ENCODE measurements around the gene DPP7. TPM values are rescaled to one million over a fixed set of nuclear protein-coding genes. Genes with fewer than 3 reads are reported as not detected.

Gene DPP7
- 125 TPM for polyA plus RNA-seq (2013)

DNA sequence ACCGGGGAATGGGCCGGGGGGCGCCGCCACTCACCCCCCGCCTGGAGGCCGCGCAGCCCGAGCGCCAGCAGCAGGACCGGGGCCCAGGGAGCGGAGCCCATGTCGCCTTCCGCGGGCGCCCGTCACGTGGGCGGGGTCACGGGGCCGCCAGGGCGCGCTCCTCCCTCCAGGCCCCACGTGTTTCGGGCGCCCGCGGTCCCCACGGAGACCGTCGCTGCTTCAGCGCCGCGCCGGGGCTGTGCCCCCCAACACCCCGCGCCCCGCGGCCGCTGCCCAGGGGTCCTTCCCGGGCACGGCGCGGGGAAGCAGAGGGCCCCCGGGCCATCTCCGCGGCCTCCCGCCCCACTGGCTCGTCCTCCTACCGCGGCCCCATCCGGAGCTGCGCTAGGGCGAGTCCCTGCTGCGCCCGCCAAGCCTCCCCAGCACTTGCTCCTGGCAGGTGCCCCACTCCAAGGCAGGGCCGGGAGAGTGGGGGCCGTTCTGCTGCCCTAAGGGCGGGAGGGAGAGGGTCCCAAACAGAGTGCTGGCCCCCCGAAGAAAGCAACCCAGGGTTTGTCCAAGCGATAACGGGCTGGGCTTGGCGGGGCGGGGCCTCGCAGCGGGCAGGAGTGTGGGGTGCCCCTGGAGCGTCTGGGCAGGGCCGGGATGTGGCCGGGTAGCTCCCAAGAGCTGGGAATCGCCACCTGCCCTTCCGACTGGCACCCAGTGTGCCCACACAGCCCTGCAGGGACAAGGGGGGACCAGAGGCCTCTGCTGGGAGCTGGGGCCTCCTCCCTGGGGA is at the start of gene DPP7:
DPP7 (minus strand) TSS at position 121 of the 781 bp plus-strand sequence; CDS start at position 101, 20 bp downstream.
- 2% methylated on average over 56 of the region's 70 CpGs for WGBS (ENCODE audit: insufficient coverage)
- H3K9me3 ChIP-seq (ENCODE audit: control extremely low read depth in 1 of 5, control insufficient read depth in 4 of 5, insufficient read depth in 2 of 5, low read depth in 1 of 5, low read length in 4 of 5), result no peaks in the 10 kb centered on the region
- H3K4me3 ChIP-seq (ENCODE audit: control insufficient read depth in 1 of 7, extremely low read depth in 1 of 7, insufficient read depth in 4 of 7, low read depth in 2 of 7, low read length in 6 of 7), result peak within 1 kb of the TSS; percentile 17 to 67 (median 55)
- CTCF ChIA-PET, result interaction anchor here (0.8 to 1.4 kb wide), 6 partner anchors 9 to 120 kb away, joined by 3 to 5 read pairs (median 3); partner anchors contain the start of genes NPDC1 and RNF224
- peaks cover 0 to 13% (median 11%) of the 10 kb centered on the region in 4 experiments for H3K4me1 ChIP-seq (ENCODE audit: control extremely low read depth in 1 of 4, control insufficient read depth in 4 of 4, insufficient read depth in 4 of 4, low read length in 3 of 4)
- DNase-seq, result peak; percentile 52 to 76 (median 66)
- peak within 1 kb of the TSS in 1 of 2 experiments; percentile 43 for H3K27ac ChIP-seq (ENCODE audit: insufficient read depth in 1 of 2, low read depth in 1 of 2, low read length in 2 of 2, poor library complexity in 1 of 2, severe bottlenecking in 2 of 2)
- no peaks in the 10 kb centered on the region for H3K27me3 ChIP-seq (replicated peaks in 2 of 5; ENCODE audit: control insufficient read depth in 4 of 5, insufficient read depth in 5 of 5, low read length in 4 of 5)
- peaks cover 0 to 34% (median 21%) of the 10 kb centered on the region in 4 experiments for H3K36me3 ChIP-seq (ENCODE audit: control insufficient read depth in 4 of 4, insufficient read depth in 4 of 4, low read length in 3 of 4)
- POLR2A ChIA-PET, result no interaction called here

DNA sequence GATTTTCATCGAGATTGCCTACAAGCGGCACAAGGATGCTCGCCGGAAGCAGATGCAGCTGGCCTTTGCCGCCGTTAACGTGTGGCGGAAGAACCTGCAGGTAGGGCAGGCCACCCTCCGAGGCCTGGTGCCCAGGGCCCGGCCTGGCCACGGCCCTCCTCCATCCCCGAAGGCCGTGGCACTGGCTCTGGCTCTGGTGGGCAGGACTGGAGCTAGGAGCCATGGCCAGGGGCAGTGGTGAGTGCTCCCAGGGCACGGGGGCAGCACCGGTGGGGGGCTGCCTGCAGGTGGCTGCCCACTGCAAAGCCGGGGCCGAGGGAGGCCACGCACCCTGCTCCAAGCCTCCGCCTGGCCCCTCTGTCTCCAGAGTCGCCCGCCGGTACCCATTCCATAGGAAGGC is 49.3 kb upstream of the DPP7 start:
- 92% methylated on average over 18 of the region's 22 CpGs for WGBS (ENCODE audit: insufficient coverage)
- Histone ChIP-seq H3K9me3 (ENCODE audit: control extremely low read depth in 1 of 5, control insufficient read depth in 4 of 5, insufficient read depth in 2 of 5, low read depth in 1 of 5, low read length in 4 of 5) (no peaks in the 10 kb centered on the region), H3K4me3 (ENCODE audit: control insufficient read depth in 1 of 7, extremely low read depth in 1 of 7, insufficient read depth in 4 of 7, low read depth in 2 of 7, low read length in 6 of 7) (no peak overlapping the region), H3K36me3 (ENCODE audit: control insufficient read depth in 4 of 4, insufficient read depth in 4 of 4, low read length in 3 of 4) (no peaks in the 10 kb centered on the region), H3K27me3 (replicated peaks in 2 of 5; ENCODE audit: control insufficient read depth in 4 of 5, insufficient read depth in 5 of 5, low read length in 4 of 5) (peaks cover 0 to 96% (median 17%) of the 10 kb centered on the region in 5 experiments), H3K27ac (ENCODE audit: insufficient read depth in 1 of 2, low read depth in 1 of 2, low read length in 2 of 2, poor library complexity in 1 of 2, severe bottlenecking in 2 of 2) (no peak overlapping the region), H3K4me1 (ENCODE audit: control extremely low read depth in 1 of 4, control insufficient read depth in 4 of 4, insufficient read depth in 4 of 4, low read length in 3 of 4) (peaks cover 0 to 49% (median 32%) of the 10 kb centered on the region in 4 experiments)
- ChIA-PET POLR2A (no interaction called here), CTCF (no interaction called here)
- DNase-seq, result no peak

GRCh38 chr9:137163365-137163715 is 48.8 kb upstream of the DPP7 start:
- CTCF ChIA-PET, result interaction anchor here (1.0 to 1.4 kb wide), 4 partner anchors 8 to 64 kb away, joined by 3 to 8 read pairs (median 4); partner anchors contain the start of genes RNF224 and TMEM210
- Histone ChIP-seq H3K27ac (ENCODE audit: insufficient read depth in 1 of 2, low read depth in 1 of 2, low read length in 2 of 2, poor library complexity in 1 of 2, severe bottlenecking in 2 of 2) (no peak overlapping the region), H3K4me3 (ENCODE audit: control insufficient read depth in 1 of 7, extremely low read depth in 1 of 7, insufficient read depth in 4 of 7, low read depth in 2 of 7, low read length in 6 of 7) (peak overlapping the region in 3 of 7 experiments; percentile 36 to 59 (median 49)), H3K27me3 (replicated peaks in 2 of 5; ENCODE audit: control insufficient read depth in 4 of 5, insufficient read depth in 5 of 5, low read length in 4 of 5) (peaks cover 0 to 97% (median 19%) of the 10 kb centered on the region in 5 experiments), H3K9me3 (ENCODE audit: control extremely low read depth in 1 of 5, control insufficient read depth in 4 of 5, insufficient read depth in 2 of 5, low read depth in 1 of 5, low read length in 4 of 5) (no peaks in the 10 kb centered on the region), H3K36me3 (ENCODE audit: control insufficient read depth in 4 of 4, insufficient read depth in 4 of 4, low read length in 3 of 4) (no peaks in the 10 kb centered on the region), H3K4me1 (ENCODE audit: control extremely low read depth in 1 of 4, control insufficient read depth in 4 of 4, insufficient read depth in 4 of 4, low read length in 3 of 4) (peaks cover 0 to 49% (median 31%) of the 10 kb centered on the region in 4 experiments)
- 41% methylated on average over 26 of the region's 26 CpGs for WGBS (ENCODE audit: insufficient coverage)
- no peak for DNase-seq
- POLR2A ChIA-PET, result interaction anchor here (1.5 kb wide), 1 partner anchor 66 kb away, joined by 3 read pairs; no protein-coding TSS in a partner anchor

- peaks cover 0 to 49% (median 27%) of the 10 kb centered on the region in 4 experiments for H3K4me1 ChIP-seq (ENCODE audit: control extremely low read depth in 1 of 4, control insufficient read depth in 4 of 4, insufficient read depth in 4 of 4, low read length in 3 of 4)
- 8% methylated on average over 70 of the region's 74 CpGs for WGBS (ENCODE audit: insufficient coverage)
- ChIA-PET POLR2A (interaction anchor here (0.6 to 1.5 kb wide), 2 partner anchors 67 to 98 kb away, joined by 3 read pairs; no protein-coding TSS in a partner anchor), CTCF (interaction anchor here (1.0 to 1.4 kb wide), 4 partner anchors 9 to 65 kb away, joined by 3 to 8 read pairs (median 4); partner anchors contain the start of genes RNF224 and TMEM210)
- no peaks in the 10 kb centered on the region for H3K36me3 ChIP-seq (ENCODE audit: control insufficient read depth in 4 of 4, insufficient read depth in 4 of 4, low read length in 3 of 4)
- peak overlapping the region in 3 of 7 experiments; percentile 36 to 59 (median 49) for H3K4me3 ChIP-seq (ENCODE audit: control insufficient read depth in 1 of 7, extremely low read depth in 1 of 7, insufficient read depth in 4 of 7, low read depth in 2 of 7, low read length in 6 of 7)
- H3K9me3 ChIP-seq (ENCODE audit: control extremely low read depth in 1 of 5, control insufficient read depth in 4 of 5, insufficient read depth in 2 of 5, low read depth in 1 of 5, low read length in 4 of 5), result no peaks in the 10 kb centered on the region
- peaks cover 0 to 98% (median 23%) of the 10 kb centered on the region in 5 experiments for H3K27me3 ChIP-seq (replicated peaks in 2 of 5; ENCODE audit: control insufficient read depth in 4 of 5, insufficient read depth in 5 of 5, low read length in 4 of 5)
- no peak overlapping the region for H3K27ac ChIP-seq (ENCODE audit: insufficient read depth in 1 of 2, low read depth in 1 of 2, low read length in 2 of 2, poor library complexity in 1 of 2, severe bottlenecking in 2 of 2)
- peak in 1 of 3 donors; percentile 45 for DNase-seq
Measured at GRCh38 chr9:137162505-137163364, 48.2 kb upstream of the DPP7 start.

DNA sequence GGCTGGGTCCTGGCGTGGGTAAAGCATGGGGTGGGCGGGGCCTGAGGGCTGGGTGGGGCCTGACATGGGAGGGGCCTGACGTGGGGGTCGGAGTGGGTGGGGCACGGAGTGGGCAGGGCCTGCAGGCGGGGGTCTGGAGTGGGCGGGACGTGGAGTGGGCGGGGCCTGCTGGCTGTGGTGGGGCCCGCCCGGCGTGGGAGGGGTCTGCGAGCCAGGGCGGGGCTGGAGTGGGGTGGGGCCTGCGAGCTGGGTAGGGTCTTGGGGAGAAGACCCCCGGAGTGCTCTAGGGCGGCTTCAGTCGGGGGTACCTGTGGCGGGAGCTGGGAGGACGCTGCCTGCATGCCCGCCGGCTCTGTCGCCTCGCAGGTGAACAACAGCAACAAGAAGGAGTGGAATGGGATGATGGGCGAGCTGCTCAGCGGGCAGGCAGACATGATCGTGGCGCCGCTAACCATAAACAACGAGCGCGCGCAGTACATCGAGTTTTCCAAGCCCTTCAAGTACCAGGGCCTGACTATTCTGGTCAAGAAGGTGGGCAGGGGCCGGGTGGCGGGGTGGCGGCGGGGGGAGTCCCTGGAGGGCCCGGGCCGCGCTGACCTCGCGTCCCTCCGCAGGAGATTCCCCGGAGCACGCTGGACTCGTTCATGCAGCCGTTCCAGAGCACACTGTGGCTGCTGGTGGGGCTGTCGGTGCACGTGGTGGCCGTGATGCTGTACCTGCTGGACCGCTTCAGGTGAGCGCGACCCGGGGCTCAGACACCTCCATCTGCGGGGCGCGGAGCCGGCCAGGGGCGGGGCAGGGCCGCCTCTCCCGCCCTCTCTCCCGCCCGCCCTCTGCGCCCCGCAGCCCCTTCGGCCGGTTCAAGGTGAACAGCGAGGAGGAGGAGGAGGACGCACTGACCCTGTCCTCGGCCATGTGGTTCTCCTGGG is 47.3 kb upstream of the DPP7 start:
- CTCF ChIA-PET, result interaction anchor here (1.0 to 1.4 kb wide), 3 partner anchors 10 to 66 kb away, joined by 3 to 8 read pairs (median 4); partner anchors contain the start of genes RNF224 and TMEM210
- Histone ChIP-seq H3K4me3 (ENCODE audit: control insufficient read depth in 1 of 7, extremely low read depth in 1 of 7, insufficient read depth in 4 of 7, low read depth in 2 of 7, low read length in 6 of 7) (peak overlapping the region in 1 of 7 experiments; percentile 4), H3K36me3 (ENCODE audit: control insufficient read depth in 4 of 4, insufficient read depth in 4 of 4, low read length in 3 of 4) (no peaks in the 10 kb centered on the region), H3K9me3 (ENCODE audit: control extremely low read depth in 1 of 5, control insufficient read depth in 4 of 5, insufficient read depth in 2 of 5, low read depth in 1 of 5, low read length in 4 of 5) (no peaks in the 10 kb centered on the region), H3K27ac (ENCODE audit: insufficient read depth in 1 of 2, low read depth in 1 of 2, low read length in 2 of 2, poor library complexity in 1 of 2, severe bottlenecking in 2 of 2) (no peak overlapping the region), H3K27me3 (replicated peaks in 2 of 5; ENCODE audit: control insufficient read depth in 4 of 5, insufficient read depth in 5 of 5, low read length in 4 of 5) (peaks cover 0 to 96% (median 28%) of the 10 kb centered on the region in 5 experiments), H3K4me1 (ENCODE audit: control extremely low read depth in 1 of 4, control insufficient read depth in 4 of 4, insufficient read depth in 4 of 4, low read length in 3 of 4) (peaks cover 0 to 46% (median 26%) of the 10 kb centered on the region in 4 experiments)
- POLR2A ChIA-PET, result interaction anchor here (0.6 to 1.5 kb wide), 2 partner anchors 68 to 98 kb away, joined by 3 read pairs; no protein-coding TSS in a partner anchor
- DNase-seq, result no peak
- 5% methylated on average over 52 of the region's 71 CpGs for WGBS (ENCODE audit: insufficient coverage)

Measured in common myeloid progenitor, CD34-positive (primary cell).